DMS 273 treated with DMSO at 0.1 percent for 48 hours (cell line): ENCODE results near the gene TRIM47.

Source experiments
- DNase-seq: peaks from one replicate; lab custom pipeline; 2025; lab: John Stamatoyannopoulos, UW

The TRIM47 gene

DNA sequence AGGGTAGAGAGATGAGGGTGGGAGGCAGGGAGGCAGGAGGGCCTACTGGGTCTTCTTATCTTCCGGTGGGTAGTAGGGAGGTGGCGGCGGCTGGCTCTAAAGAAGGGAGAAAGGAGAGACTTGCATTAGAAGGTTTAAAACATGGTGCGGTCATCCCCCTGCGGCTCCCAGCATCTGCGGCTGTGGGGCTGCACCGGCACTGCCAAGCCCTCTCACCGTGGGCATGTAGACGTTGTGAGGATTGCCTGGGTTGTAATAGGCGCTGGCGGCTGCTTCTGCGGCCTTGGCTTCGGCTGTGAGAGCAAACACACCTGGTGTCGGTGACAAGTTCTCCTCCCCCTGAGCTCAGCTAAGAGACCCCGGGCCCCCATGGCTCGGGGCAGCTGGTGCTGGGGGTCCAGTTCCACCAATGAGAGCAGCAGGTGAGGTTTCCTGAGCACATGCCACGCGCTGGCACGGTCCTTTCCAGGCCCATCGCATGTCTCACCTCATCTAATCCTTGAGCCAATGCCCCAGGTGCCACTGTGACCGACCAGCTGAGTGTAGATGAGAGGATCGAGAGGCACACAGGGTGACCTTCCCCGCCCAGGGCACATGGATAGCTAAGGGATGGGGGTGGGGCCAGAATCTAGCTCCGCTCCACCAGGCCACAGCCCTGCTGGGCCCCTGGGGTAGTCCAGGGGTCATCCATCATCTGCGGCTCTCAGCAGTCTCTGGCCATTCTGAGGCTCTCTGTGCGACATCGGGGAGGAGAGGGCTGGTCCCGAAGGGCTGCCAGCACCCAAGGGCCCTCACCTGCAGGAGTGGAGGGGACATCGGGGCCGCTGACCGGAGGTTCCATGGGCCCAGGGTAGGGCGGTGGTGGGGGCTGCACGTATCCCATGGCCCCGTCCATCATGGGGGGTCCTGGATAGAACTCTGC is 31.4 kb downstream of the TRIM47 start:
- DNase-seq = no peak

DNA sequence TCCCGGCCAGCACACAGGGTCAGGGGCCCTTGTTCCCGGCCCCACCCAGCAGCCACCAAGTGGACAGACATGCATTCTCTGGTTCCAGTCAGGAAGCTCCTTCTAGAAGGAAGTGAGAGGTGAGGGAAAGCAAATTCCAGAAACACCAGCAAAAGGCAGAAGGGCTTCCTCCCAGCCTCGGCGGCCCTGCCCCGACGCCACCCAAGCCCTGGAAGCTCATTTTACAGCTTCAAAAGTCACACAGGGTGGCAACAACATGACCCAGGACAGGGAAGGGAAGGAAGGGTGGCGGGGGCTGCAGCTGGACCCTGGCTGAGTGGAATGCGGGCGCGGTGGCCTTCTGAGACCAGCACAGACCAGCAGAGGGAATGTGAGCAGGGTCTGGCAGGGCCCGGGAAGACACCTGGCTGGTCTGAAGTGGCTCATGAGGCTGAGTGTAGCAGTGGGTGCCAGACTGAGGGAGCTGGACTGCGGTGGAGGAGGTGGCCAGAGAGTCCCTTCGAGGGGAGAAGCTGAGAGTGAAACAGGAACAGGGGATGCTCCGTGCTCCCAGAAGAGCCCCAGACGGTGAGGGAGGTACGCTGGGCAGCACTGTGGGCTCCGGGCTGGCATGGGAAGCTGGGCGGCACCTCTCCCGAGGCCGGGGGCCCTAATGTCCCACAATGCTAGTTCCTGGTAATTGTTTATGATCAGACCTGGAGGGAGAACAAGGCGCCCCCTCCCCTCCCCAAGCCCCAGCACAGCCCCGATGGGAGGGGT is 32.3 kb downstream of the TRIM47 start:
- DNase-seq = no peak

GRCh38 chr17:75845058-75845711 is 33.2 kb downstream of the TRIM47 start:
- DNase-seq = peak; percentile 15

DNA sequence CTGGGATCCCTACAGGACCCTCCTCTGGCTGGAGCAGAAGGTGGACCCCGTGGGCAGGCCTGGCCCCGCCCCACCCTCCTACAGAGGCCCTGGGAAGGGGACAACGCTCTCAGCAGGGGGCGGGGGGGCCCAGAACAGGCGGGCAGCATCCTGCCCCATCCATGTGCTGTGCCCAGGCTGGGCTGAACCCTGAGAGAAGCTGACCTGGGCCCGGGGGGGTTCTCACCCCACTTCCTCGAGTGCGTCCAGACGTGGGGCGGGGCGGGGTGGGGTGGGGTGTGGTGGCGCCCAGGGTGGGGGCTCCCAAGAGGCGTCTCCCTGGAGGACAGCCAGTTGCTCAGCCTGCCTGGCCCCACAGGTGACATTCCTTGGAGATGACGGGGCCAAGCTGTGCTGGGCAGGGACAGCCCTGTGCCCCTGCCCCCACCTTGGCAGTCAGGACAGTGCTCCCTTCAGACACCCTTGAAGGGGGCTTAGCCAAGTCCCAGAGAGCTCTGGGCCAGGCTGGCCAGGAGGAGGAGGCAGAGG is 33.8 kb downstream of the TRIM47 start:
- no peak for DNase-seq

- no peak for DNase-seq
Observed at GRCh38 chr17:75843577-75844529, 34.5 kb downstream of the TRIM47 start, which contains the start of gene UNC13D. UNC13D (minus strand) TSS chr17:75844404; CDS start chr17:75844337, 67 bp downstream.

DNA sequence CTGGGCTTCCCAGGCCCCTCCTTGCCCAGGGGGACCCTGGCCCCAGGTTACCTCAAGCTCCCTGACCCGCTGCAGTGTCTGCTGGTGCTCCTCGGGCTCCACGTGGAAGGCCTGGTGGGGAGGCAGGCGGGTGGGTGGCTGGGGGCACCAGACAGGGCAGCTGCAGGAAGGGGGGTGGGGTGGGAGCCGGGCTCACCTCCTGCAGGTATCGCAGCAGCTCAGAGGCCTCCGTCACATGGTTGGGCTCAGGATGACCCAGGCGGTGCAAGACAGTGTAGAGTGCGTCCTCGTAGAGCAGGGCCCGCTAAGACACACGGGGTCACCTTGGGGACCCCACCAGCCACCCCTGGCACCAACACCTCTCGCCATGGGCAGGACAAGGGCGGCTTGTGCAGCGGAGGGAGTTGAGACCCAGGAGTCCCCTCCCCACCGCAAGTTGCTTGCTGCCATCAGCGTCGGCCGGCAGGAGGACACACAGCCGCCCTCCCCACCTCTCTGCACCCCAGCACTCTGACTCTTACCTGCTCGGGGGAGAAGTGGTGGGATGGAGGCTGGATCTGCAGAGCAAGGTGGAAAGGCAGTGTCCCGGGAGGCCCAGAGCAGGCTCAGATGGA is 35.3 kb downstream of the TRIM47 start:
- no peak for DNase-seq

- DNase-seq = no peak
Observed at GRCh38 chr17:75842411-75842810, 36.0 kb downstream of the TRIM47 start.

GRCh38 chr17:75840799-75841164 is 37.6 kb downstream of the TRIM47 start:
- no peak for DNase-seq

DNA sequence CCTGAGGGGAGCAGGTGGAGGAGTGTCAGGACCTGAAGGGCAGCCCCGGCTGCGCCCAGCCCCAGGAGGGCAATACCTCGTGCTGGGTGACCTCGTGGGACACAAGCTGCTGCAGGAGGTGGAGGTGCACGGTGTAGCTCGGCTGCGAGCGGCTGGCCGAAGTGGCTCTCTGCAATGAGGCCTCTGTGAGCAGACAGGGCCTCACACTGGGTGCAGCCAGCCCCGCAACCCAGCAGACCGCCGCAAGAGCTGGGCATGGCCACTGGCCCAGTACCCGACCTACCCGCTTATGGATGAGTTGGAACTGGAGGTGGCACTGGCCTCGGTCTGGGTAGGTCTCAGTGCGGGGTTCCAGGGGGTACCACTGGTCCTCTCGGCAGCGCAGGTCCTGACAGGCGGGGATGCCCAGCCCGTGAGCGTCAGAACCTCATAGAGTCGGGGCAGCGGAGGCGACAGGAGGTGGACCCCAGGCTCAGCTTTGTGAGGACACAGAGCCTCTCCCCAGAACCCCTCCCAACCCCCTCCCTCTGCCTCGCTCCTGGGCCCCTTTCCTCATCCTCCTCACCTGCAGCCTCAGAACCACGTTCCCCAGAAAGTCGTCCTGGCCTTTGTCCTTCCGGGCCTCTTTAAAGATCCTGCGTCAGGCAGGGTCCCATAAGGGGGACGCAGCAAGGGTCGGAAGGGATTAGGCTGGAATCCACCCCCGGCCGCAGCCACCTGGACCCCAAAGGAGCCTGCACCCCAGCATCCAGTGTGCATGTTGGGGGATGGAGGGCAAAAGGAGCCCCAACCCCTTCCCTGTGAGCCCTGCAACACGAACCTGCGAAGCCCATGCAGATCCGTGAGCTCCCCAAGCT is 38.2 kb downstream of the TRIM47 start:
- no peak for DNase-seq

- DNase-seq = no peak
Observed at GRCh38 chr17:75838410-75838809, 40.0 kb downstream of the TRIM47 start.

GRCh38 chr17:75837899-75838298 is 40.5 kb downstream of the TRIM47 start:
- no peak for DNase-seq

- no peak for DNase-seq
Observed at GRCh38 chr17:75836605-75837004, 41.8 kb downstream of the TRIM47 start.

DNA sequence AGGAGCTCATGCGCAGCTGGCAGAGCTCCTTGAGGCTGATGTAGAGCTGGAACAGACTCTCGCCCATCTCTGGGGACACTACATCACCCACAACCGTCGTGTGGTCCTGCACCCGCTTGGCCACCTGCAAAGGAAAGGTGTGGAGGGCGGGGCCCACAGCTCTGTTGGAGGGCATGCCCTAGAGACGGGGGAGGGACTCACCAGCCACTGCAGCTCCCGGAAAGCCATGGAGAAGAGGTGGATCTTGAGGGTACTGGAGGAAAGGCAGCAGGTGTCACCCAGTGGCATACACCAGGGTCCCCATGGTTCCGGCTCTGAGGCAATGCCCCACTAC is 42.8 kb downstream of the TRIM47 start:
- DNase-seq = no peak

- no peak for DNase-seq
Observed at GRCh38 chr17:75834928-75835653, 43.3 kb downstream of the TRIM47 start.

DNA sequence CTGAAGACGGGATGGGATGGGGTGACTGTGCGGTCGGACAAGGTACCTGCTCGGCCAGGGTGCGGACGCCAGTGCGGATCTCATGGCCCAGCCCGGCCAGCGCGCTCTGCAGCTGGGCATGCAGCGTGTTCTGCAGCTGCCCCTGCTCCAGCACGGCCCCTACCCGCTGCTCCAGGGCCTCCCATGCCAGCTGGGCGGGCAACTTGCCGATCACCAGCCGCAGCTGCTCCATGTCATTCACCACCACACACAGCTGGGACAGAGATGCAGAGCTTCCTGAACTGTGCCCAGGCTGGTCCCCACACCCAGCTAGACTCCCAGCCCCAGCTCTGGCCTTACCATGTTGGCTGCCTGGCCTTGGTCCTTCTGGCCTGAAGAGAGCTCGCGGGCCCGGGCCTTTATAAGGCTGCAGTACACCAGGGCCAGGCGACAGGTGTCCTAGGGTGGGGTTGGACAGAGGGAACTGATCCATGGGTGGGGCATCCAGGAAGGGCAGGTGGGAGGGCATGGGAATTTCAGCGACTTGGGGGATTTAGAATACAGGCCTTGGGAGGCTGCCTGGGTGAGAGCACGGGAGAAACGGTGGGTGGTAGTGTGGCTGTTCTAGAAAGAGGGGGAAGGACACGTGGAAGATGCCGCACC is 44.0 kb downstream of the TRIM47 start:
- DNase-seq = no peak

DNA sequence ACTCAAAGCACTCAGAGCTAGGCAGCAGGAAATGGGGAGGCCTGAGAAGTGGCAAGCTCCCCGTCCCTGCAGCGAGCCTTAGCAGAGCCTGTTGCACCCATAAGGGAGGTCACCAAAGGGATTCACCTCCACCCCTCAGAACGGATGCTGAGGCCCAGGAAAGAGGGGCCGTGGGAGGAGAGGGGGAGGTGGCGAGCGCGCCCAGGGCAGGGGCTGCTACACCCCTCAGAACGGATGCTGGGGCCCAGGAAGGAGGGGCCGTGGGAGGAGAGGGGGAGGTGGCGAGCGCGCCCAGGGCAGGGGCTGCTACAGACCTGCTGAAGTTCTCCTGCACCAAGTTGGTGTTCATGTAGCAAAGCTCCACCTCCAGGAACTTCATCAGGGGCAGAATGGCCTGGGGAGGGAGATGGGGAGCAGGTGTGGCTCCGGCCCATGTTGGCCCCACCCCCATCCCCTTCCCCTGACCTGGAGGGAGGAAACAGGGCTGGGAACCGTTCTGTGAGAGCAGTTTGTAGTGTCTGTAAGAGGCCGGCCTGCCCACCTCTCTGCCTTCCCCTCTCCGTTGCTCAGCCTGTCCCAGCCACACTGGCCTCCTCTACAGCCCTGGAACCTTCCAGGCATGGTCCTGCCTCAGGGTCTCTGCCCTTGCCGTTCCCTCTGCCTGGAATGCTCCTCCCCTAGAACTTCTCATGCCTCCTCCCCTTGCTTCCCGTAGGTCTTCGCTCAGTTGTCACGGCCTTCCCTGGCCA is 45.6 kb downstream of the TRIM47 start:
- no peak for DNase-seq

DNA sequence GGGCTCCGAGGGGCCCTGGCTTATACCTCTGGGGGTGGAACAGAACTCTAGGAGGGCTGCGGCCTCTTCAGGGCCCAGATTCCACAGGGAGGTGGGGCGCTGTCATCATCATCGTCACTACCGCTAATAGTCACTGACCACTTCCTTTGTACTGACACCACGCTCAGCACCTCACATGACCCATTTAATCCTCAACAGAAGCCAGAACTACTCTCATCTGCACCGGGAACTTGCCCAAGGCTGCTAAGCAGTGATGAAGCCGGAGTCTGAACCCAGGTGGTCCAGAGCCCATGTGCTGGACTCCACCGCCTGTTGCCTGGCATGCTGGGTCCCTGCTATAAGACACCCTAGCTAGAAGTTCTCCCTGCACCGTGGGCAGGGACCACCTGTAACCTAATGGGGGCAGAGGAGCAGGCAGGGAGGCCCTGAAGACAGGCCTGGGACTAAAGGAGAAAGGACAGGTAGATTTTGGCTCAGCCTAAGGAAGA is 46.2 kb downstream of the TRIM47 start:
- DNase-seq = no peak
